ENCODE data around the gene USPL1.

USPL1 gene

DNA sequence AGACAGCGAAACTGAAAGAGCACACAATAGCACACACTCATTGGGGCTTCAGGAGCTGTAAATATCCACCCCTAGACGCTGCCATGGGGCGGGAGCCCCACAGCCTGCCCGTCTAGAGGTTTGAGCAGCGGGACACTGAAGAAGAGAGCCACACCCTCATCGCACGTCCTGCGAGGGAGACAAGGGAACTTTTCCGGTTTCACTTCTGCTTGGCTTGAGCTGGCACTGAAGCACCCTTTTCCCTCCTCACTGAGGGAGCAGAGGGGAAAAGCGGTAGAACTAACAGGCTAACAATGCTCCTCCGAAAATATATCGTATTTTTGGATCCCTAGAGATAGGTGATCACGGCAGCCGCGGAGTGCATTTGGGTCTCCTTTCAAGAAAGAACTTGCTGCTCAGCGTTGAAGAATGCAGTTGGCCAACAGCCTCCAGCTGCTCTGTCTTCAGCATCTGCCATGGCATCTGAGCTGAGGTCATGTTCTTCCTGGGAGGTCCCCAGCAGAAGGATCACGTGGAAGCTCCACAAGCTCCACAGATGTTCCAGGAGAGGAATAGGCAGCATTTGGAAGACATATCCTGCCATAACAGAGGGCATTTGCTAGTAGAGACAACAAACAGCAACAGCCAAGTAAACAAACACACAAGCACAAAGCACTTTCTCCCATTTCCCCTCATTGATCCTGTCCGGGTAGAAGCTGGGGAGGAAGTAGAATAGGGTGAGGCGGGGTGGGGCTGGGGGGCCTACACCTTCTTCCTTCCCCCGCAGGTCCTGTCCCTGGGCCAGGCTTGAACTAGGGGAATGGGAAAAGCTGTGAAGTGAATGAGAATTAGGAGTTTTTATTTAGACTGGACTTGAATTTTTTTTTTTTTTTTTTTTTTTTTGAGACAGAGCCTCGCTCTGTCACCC, 72.8 kb downstream of the USPL1 start:
- peak overlapping the region; percentile 27 for H3K4me3 ChIP-seq (replicated peaks; ENCODE audit: insufficient read depth, low read length)
- H3K27ac ChIP-seq (replicated peaks): peak overlapping the region; percentile 70
- TF ChIP-seq, protein P1, sequence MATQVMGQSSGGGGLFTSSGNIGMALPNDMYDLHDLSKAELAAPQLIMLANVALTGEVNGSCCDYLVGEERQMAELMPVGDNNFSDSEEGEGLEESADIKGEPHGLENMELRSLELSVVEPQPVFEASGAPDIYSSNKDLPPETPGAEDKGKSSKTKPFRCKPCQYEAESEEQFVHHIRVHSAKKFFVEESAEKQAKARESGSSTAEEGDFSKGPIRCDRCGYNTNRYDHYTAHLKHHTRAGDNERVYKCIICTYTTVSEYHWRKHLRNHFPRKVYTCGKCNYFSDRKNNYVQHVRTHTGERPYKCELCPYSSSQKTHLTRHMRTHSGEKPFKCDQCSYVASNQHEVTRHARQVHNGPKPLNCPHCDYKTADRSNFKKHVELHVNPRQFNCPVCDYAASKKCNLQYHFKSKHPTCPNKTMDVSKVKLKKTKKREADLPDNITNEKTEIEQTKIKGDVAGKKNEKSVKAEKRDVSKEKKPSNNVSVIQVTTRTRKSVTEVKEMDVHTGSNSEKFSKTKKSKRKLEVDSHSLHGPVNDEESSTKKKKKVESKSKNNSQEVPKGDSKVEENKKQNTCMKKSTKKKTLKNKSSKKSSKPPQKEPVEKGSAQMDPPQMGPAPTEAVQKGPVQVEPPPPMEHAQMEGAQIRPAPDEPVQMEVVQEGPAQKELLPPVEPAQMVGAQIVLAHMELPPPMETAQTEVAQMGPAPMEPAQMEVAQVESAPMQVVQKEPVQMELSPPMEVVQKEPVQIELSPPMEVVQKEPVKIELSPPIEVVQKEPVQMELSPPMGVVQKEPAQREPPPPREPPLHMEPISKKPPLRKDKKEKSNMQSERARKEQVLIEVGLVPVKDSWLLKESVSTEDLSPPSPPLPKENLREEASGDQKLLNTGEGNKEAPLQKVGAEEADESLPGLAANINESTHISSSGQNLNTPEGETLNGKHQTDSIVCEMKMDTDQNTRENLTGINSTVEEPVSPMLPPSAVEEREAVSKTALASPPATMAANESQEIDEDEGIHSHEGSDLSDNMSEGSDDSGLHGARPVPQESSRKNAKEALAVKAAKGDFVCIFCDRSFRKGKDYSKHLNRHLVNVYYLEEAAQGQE (IDR thresholded peaks at IDR 0.05; ENCODE audit: insufficient replicate concordance, low read depth): no peak
- TF ChIP-seq SPI1 (IDR thresholded peaks at IDR 0.05; ENCODE audit: borderline replicate concordance, low read depth) (peak; percentile 55; the same call in 1 of the 2 replicates), GABPA (IDR thresholded peaks at IDR 0.05; ENCODE audit: low read depth) (peak; percentile 57), POLR2AphosphoS5 (IDR thresholded peaks at IDR 0.05; ENCODE audit: low read depth) (peak; percentile 85), CTCF (IDR thresholded peaks at IDR 0.05; ENCODE audit: insufficient read depth, low read length) (no peak)
- no peaks in the 10 kb centered on the region for H3K27me3 ChIP-seq (ENCODE audit: insufficient read depth, poor library complexity, severe bottlenecking)
- peak; percentile 75 to 80 for DNase-seq (ENCODE audit: low read depth in 1 of 2, low spot score in 1 of 2)

DNA sequence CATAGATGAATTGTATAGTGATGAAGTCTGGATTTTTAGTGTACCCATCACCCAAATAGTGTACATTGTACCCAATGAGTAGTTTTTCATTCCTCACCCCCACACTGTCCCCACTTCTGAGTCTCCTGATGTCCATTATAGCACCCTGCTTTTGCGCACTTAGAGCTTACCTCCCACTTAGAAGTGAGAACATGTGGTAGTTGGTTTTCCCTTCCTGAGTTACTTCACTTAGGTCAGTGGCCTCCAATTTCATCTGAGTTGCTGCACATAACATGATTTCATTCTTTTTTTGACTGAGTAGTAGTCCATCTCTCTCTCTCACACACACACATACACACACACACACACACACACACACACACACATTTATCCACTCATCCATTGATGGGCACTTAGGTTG, 74.4 kb downstream of the USPL1 start:
- TF ChIP-seq, protein P1 (IDR thresholded peaks at IDR 0.05; ENCODE audit: insufficient replicate concordance, low read depth): no peak
- TF ChIP-seq GABPA (IDR thresholded peaks at IDR 0.05; ENCODE audit: low read depth): no peak
- TF ChIP-seq CTCF (IDR thresholded peaks at IDR 0.05; ENCODE audit: insufficient read depth, low read length): no peak
- TF ChIP-seq POLR2AphosphoS5 (IDR thresholded peaks at IDR 0.05; ENCODE audit: low read depth): no peak
- no peak for TF ChIP-seq SPI1 (IDR thresholded peaks at IDR 0.05; ENCODE audit: borderline replicate concordance, low read depth)
- no peak for DNase-seq (ENCODE audit: low read depth in 1 of 2, low spot score in 1 of 2)
- Histone ChIP-seq H3K27ac (replicated peaks) (no peak overlapping the region), H3K27me3 (ENCODE audit: insufficient read depth, poor library complexity, severe bottlenecking) (no peaks in the 10 kb centered on the region), H3K4me3 (replicated peaks; ENCODE audit: insufficient read depth, low read length) (no peak overlapping the region)

DNA sequence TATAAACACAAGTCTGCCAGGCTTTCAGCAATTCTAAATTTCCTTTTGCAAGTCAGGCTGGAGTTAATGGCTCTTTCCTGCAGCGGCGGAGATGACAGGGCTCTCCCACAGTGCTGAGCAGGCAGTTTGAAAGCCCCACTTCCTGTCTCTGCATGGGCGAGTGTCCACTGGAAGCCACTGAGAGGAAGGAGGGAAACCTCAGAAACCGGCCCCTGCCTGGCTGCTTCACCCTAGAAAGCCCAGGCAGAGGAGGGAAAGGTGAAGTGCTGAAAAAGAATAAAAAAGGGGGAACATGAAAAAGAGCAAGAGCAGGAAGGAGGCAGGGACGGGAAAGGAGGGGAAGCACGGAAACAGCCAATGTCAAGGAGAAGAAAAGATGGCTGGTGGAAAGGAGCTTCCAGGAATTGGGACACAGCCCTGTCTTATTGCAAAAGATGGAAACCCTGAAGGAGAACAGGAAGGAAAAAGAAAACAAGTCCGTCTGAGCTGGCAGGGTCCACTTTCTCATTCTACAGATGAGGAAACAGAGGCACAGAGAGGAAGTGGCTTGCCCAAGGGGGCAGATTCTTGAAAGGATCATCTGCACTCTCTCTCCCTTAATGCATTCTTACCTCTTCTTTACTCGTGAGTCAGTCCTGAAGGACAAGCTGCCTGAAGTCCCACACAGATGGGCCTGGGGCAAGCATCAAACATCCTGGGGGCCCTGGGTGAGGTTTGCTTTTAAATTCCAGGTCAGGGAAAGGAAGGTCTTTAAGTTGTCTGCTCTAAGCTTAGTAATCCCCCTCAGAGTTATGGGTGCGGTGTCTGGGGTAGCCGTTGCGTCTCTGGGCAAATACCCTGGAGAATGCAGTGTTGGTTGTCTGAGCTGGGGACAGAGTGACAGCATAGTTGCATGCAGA, 78.8 kb downstream of the USPL1 start:
- peak; percentile 78 to 83 for DNase-seq (ENCODE audit: low read depth in 1 of 2, low spot score in 1 of 2)
- peak overlapping the region; percentile 62 for H3K27ac ChIP-seq (replicated peaks)
- H3K4me3 ChIP-seq (replicated peaks; ENCODE audit: insufficient read depth, low read length): no peak overlapping the region
- TF ChIP-seq GABPA (IDR thresholded peaks at IDR 0.05; ENCODE audit: low read depth): peak; percentile 76
- no peak for TF ChIP-seq POLR2AphosphoS5 (IDR thresholded peaks at IDR 0.05; ENCODE audit: low read depth)
- no peak for TF ChIP-seq CTCF (IDR thresholded peaks at IDR 0.05; ENCODE audit: insufficient read depth, low read length)
- peak; percentile 72 for TF ChIP-seq SPI1 (IDR thresholded peaks at IDR 0.05; ENCODE audit: borderline replicate concordance, low read depth)
- TF ChIP-seq, protein P1 (IDR thresholded peaks at IDR 0.05; ENCODE audit: insufficient replicate concordance, low read depth): no peak
- no peaks in the 10 kb centered on the region for H3K27me3 ChIP-seq (ENCODE audit: insufficient read depth, poor library complexity, severe bottlenecking)

Data from HL-60 (cell line).